Right lobe of liver (tissue), 4 donors: ENCODE data around the gene ACSL1.

Experiments used
- POLR2A ChIP-seq: fragments of 450-650 bp; IDR thresholded peaks from one replicate; pipeline ENCODE4 v1.6.1; 2017; ENCODE audit warnings: antibody characterized with exemption, mild to moderate bottlenecking
- TF ChIP-seq, protein P1 (sequence below), 4 donors: fragments of 200-600 bp in 3 of 4; fragments of 450-650 bp in 1 of 4; IDR thresholded peaks; one replicate each; pipeline versions ENCODE4 v1.5.1 to v1.8.0; 2016 to 2022; ENCODE audit warnings: antibody characterized with exemption in 4 of 4, mild to moderate bottlenecking in 2 of 4
- donor health status: DM: no; HTN: no; CAD: no.
- donor health status: DM: no; HTN: no; CAD: no.
- donor health status: DM: no; HTN: yes; CAD: no.

DNA sequence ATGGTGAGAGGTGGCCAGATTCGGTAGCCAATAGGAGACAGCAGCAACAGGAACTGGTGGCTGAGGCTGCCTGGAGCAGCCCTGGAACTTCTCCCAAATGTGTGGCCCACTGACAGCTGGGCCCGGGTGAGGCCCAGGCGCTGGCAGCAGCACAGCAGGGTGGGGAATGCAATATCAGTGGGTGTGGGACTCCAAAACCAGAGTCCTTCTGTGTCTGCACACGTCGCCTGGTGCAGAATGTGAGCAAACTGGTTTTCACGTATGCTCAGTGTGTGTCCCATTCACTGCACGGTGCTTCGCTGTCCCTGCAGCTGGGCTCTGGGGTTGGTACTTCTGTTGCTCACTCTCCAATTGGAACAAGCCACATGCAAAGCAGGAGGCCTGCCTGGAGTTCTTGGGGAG lies 77.5 kb downstream of the ACSL1 start:
- no peak for TF ChIP-seq POLR2A
- TF ChIP-seq, protein P1, sequence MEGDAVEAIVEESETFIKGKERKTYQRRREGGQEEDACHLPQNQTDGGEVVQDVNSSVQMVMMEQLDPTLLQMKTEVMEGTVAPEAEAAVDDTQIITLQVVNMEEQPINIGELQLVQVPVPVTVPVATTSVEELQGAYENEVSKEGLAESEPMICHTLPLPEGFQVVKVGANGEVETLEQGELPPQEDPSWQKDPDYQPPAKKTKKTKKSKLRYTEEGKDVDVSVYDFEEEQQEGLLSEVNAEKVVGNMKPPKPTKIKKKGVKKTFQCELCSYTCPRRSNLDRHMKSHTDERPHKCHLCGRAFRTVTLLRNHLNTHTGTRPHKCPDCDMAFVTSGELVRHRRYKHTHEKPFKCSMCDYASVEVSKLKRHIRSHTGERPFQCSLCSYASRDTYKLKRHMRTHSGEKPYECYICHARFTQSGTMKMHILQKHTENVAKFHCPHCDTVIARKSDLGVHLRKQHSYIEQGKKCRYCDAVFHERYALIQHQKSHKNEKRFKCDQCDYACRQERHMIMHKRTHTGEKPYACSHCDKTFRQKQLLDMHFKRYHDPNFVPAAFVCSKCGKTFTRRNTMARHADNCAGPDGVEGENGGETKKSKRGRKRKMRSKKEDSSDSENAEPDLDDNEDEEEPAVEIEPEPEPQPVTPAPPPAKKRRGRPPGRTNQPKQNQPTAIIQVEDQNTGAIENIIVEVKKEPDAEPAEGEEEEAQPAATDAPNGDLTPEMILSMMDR (IDR thresholded peaks at IDR 0.05) = no peak
